ENCODE measurements around the gene SIDT1.
A peak's percentile ranks its signal among the peaks of the same experiment; 100 is the strongest.

SIDT1 gene

DNA sequence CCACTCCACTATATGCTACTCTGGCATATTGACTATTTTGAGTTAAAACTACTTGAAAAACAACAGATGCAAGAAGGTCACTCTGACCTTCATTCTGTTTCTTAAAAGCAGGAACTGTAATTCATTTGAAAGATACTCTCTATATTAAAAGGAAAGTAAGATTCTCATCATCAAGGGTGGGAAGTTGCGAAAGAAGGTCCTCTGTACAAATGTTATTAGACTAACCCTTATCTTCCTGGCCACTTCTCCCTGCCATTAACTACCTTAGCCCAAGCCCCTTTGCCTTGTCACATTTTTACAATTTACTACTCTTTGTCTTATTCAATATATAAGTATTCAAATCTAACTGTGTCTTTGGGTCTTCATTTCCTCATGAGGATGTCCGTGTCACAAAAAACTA lies 16.1 kb downstream of the SIDT1 start:
- TF ChIP-seq TAF1 (IDR thresholded peaks at IDR 0.05; ENCODE audit: borderline replicate concordance, low read depth, low read length), result no peak
- TF ChIP-seq POLR2A (IDR thresholded peaks at IDR 0.05; ENCODE audit: low read depth, low read length), result no peak
- TF ChIP-seq POLR2AphosphoS5 (IDR thresholded peaks at IDR 0.05; ENCODE audit: low read depth, low read length), result no peak
- no peak for DNase-seq (ENCODE audit: insufficient read length)
- FAIRE-seq, result no peak

DNA sequence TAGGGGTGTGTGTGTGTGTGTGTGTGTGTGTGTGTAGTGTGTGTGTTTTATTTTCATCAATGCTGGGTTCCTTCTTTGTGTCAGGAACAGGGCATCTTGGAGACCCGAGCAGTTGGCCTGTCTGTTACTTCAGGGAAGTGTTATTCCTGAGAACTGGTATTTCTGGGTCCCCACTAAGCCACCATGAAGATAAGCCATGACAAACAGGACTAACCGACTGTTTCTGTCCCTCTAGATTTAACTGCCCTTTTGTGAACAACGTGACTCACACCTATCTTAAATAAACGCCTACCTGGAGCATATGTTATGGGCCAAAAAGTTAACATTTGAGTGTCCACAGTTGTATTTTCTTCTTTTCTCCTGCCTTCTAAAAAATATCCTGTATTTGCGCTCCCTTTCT lies 19.5 kb downstream of the SIDT1 start:
- TF ChIP-seq TAF1 (IDR thresholded peaks at IDR 0.05; ENCODE audit: borderline replicate concordance, low read depth, low read length) (no peak), POLR2A (IDR thresholded peaks at IDR 0.05; ENCODE audit: low read depth, low read length) (no peak), POLR2AphosphoS5 (IDR thresholded peaks at IDR 0.05; ENCODE audit: low read depth, low read length) (no peak)
- FAIRE-seq (no peak), DNase-seq (ENCODE audit: insufficient read length) (no peak)

DNA sequence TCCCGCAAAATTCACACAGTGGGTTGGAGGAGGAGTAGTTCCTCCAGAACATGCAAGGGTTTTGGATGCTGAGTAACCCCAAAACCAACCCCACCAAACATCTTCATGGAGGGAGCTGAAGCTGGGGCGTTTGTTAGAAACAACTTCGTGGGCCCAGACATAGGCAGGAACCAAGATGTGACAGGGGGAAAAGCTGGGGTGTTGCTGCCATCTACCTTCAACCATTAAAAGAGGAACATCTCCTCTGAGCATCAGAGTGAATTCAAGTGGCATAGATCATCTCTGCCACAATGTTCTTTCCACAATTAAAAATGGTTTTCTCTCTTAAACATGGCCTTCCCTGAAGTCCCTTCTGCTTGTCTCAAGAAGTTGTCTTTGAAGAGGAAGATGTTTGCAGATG lies 20.5 kb downstream of the SIDT1 start:
- TF ChIP-seq TAF1 (IDR thresholded peaks at IDR 0.05; ENCODE audit: borderline replicate concordance, low read depth, low read length) (no peak), POLR2A (IDR thresholded peaks at IDR 0.05; ENCODE audit: low read depth, low read length) (no peak), POLR2AphosphoS5 (IDR thresholded peaks at IDR 0.05; ENCODE audit: low read depth, low read length) (no peak)
- DNase-seq (ENCODE audit: insufficient read length) (no peak), FAIRE-seq (peak; percentile 86)

DNA sequence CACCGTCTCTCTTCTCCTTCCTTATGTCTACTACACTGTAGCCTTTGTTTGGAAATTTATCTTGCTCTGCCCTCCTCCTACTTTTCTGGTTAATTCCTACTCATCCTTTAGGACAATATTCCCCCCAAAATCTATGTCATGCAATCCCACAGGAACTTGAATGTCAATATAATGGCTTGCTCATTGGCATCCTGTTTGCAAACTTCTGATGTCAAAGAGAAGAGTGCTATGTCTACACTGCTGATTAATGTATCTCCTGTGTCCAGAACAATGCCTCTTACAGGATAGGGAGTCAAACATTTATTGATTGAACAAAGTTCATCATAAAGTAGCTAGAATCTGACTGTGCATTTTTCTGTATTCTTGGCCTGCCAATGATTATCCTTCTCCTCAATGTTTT lies 22.8 kb downstream of the SIDT1 start:
- FAIRE-seq, result no peak
- no peak for TF ChIP-seq TAF1 (IDR thresholded peaks at IDR 0.05; ENCODE audit: borderline replicate concordance, low read depth, low read length)
- no peak for TF ChIP-seq POLR2AphosphoS5 (IDR thresholded peaks at IDR 0.05; ENCODE audit: low read depth, low read length)
- no peak for TF ChIP-seq POLR2A (IDR thresholded peaks at IDR 0.05; ENCODE audit: low read depth, low read length)
- no peak for DNase-seq (ENCODE audit: insufficient read length)

DNA sequence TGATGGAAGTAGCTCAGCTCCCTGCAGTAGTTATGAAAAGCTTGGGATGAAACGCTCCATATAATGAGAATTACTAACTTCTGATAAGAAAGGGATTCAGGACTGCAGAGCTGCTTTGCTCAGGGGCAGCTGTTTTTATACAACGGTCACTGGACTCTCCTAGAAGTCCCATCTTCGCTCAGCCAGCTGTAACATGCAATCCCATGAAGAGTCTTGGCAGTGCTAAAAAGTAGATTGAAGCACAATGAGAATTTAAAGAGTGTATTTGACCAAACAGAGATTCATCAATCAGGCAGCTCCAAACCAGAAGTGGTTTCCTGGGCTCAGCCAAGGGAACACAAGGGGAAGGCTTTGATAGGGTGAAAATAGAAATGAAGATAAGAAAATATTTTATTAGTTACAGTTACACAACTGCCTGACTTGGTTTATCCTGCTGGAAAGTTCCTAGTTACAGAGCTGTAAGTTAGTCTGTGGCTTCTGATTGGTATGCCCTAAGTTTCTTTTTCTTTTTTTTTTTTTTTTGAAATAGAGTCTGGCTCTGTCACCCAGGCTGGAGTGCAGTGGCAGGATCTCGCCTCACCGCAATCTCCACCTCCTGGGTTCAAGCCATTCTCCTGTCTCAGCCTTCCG lies 24.1 kb downstream of the SIDT1 start:
- no peak for FAIRE-seq
- TF ChIP-seq POLR2A (IDR thresholded peaks at IDR 0.05; ENCODE audit: low read depth, low read length), result no peak
- TF ChIP-seq TAF1 (IDR thresholded peaks at IDR 0.05; ENCODE audit: borderline replicate concordance, low read depth, low read length), result no peak
- TF ChIP-seq POLR2AphosphoS5 (IDR thresholded peaks at IDR 0.05; ENCODE audit: low read depth, low read length), result no peak
- DNase-seq (ENCODE audit: insufficient read length), result no peak

DNA sequence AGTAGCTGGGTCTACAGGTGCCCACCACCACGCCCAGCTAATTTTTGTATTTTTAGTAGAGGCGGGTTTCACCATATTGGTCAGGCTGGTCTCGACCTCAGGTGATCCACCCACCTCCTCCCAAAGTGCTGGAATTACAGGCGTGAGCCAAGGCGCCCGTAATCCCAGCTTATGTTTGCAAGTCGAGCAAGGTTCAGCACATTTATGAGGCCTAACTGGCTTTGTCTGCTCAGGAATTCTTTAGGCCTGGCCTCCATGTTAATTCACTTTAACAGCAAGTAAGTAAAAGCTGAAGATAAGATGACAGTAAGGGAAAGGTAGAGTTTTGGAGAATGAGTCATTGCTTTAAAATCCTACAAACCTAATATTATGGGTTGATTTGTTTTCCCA lies 24.6 kb downstream of the SIDT1 start:
- FAIRE-seq (peak; percentile 27), DNase-seq (ENCODE audit: insufficient read length) (no peak)
- TF ChIP-seq TAF1 (IDR thresholded peaks at IDR 0.05; ENCODE audit: borderline replicate concordance, low read depth, low read length) (no peak), POLR2A (IDR thresholded peaks at IDR 0.05; ENCODE audit: low read depth, low read length) (no peak), POLR2AphosphoS5 (IDR thresholded peaks at IDR 0.05; ENCODE audit: low read depth, low read length) (no peak)

DNA sequence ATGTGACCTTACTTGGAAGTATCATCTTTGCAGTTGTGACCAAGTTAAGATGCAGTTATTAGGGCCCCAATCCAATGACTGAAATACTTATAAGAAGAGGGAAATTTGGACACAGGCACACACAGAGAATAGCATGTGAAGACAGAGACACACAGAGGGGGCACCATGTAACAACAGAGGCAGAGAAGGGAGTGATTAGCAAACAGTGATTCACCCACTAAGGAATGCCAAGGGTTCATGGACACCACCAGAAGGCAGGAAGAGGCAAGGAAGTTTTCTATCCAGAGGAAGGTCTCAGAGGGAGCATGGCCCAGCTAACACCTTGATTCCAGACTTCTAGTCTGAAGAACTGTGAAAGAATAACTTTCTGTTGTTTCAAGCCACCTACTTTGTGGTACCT lies 25.0 kb downstream of the SIDT1 start:
- DNase-seq (ENCODE audit: insufficient read length), result no peak
- peak; percentile 56 for FAIRE-seq
- no peak for TF ChIP-seq TAF1 (IDR thresholded peaks at IDR 0.05; ENCODE audit: borderline replicate concordance, low read depth, low read length)
- TF ChIP-seq POLR2AphosphoS5 (IDR thresholded peaks at IDR 0.05; ENCODE audit: low read depth, low read length), result no peak
- TF ChIP-seq POLR2A (IDR thresholded peaks at IDR 0.05; ENCODE audit: low read depth, low read length), result no peak

DNA sequence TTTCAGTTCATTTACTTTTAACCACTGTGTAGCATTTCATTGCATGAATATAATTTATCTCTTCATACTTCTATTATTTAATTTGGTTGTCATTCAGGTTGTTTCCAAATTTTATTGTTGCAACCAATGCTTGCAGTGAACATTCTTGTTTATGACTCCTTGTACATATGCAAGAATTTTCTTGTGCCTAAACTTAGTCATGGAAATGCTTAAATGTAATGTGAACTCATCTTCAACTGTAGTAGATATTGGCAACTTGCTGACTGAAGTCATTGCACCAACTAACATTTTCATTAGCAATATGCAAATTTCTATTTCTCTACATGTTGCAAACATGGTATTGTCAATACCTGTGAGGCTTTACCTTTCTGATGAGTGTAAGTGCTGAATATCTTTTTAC lies 26.7 kb downstream of the SIDT1 start:
- DNase-seq (ENCODE audit: insufficient read length) (no peak), FAIRE-seq (no peak)
- TF ChIP-seq POLR2A (IDR thresholded peaks at IDR 0.05; ENCODE audit: low read depth, low read length) (no peak), TAF1 (IDR thresholded peaks at IDR 0.05; ENCODE audit: borderline replicate concordance, low read depth, low read length) (no peak), POLR2AphosphoS5 (IDR thresholded peaks at IDR 0.05; ENCODE audit: low read depth, low read length) (no peak)

DNA sequence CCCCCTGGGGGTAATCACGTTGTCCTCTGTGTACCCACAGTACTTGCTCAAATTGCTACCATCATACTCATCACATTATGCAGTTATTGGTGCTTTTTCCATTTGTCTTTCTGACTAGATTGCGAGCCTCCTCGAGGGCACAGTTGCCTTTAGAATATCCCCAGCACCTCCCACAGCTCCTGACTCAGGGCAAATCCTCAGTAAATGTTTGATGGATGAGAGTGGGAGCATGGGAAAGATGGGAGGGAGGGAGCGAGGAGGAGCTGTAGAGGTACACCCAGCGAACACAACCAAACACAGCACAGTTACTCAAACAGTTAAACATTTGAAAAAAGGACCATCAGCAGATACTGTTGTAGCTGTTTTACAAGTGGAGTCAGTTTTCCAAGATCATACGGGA lies 27.9 kb downstream of the SIDT1 start:
- no peak for FAIRE-seq
- DNase-seq (ENCODE audit: insufficient read length), result no peak
- TF ChIP-seq TAF1 (IDR thresholded peaks at IDR 0.05; ENCODE audit: borderline replicate concordance, low read depth, low read length), result no peak

DNA sequence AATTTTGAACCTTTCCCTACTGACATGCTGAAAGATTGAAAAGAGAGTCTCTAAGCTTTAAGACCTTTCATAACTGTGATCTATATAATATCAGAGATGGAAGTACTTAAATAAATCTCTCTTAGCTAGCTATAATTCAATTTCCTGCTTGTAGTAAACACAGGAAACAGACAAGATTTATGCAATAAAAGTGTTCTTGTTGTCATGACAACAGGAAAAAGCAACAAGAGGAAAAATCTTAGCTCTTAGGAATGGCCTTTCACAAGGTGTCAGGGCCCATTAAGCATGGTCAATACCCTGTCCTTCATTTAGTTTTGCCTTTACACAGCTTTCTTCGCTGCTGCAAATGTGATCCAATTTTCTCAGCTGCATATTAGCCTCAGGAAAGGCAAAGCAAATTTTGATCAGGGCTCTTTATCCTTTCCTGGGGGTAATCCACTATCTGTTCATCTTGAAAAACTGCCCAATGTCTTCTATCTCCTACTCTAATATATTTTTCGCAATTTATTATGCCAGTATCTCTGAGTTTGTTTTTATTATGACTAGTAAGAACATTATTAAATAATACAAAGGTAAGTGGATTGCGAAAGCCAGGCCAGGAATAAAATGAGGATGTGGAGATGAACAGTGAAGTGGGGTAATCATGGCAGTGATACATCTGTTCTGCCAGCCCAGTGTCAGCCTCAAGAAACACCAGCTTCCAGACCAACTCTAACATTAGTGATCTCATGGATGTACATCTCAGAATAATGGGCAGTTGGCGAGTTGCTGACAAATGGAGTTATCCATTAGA lies 28.7 kb downstream of the SIDT1 start:
- TF ChIP-seq TAF1 (IDR thresholded peaks at IDR 0.05; ENCODE audit: borderline replicate concordance, low read depth, low read length) (no peak), POLR2AphosphoS5 (IDR thresholded peaks at IDR 0.05; ENCODE audit: low read depth, low read length) (no peak), POLR2A (IDR thresholded peaks at IDR 0.05; ENCODE audit: low read depth, low read length) (no peak)
- DNase-seq (ENCODE audit: insufficient read length) (no peak), FAIRE-seq (no peak)

DNA sequence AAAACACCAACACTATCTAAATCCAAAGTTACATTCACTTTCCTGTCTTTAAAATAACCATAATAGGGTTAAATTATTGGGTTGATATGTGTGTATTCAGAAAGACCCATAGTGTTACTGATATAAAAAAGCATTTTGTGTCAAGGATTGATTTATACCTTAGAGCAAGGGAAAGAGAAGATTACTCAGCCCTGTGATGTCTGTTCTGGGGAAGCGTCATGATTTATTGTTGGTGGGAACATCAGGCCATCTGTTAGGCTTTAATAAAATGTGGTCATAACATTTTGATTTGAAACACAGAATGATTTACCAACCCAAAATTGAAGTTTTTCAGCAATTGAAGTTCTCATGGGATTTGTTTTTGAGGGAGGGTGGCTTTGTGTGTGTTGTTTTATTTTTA lies 33.2 kb downstream of the SIDT1 start:
- no peak for TF ChIP-seq TAF1 (IDR thresholded peaks at IDR 0.05; ENCODE audit: borderline replicate concordance, low read depth, low read length)
- no peak for TF ChIP-seq POLR2A (IDR thresholded peaks at IDR 0.05; ENCODE audit: low read depth, low read length)
- TF ChIP-seq POLR2AphosphoS5 (IDR thresholded peaks at IDR 0.05; ENCODE audit: low read depth, low read length), result no peak
- FAIRE-seq (no peak), DNase-seq (ENCODE audit: insufficient read length) (no peak)

DNA sequence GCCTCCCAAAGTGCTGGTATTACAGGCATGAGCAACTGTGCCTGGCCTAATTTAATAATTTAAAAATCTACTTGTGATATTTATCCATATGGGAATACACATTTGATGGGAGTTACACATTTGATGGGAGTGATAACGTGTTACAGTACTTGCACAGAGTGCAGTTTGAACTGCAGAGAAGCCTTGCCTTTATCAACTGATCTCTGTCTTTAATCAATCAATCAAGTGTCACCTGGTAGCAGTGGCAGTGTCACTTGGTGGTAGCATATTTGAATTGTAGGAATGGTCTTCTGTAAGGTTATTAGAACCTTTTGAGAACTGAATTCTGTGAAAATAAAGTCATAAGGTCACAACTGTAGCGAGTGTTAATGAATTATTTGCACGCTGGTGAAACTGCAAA lies 37.8 kb downstream of the SIDT1 start:
- DNase-seq (ENCODE audit: insufficient read length), result no peak
- FAIRE-seq, result peak; percentile 24
- TF ChIP-seq POLR2AphosphoS5 (IDR thresholded peaks at IDR 0.05; ENCODE audit: low read depth, low read length), result no peak
- no peak for TF ChIP-seq POLR2A (IDR thresholded peaks at IDR 0.05; ENCODE audit: low read depth, low read length)
- no peak for TF ChIP-seq TAF1 (IDR thresholded peaks at IDR 0.05; ENCODE audit: borderline replicate concordance, low read depth, low read length)
